Measurements from ENCODE around the gene CCDC15.
"Not testable (repeated sequence)": the region's sequence is repeated elsewhere in the genome, so short reads cannot be mapped to it uniquely, and the experiment has no call there.

CCDC15 gene

DNA sequence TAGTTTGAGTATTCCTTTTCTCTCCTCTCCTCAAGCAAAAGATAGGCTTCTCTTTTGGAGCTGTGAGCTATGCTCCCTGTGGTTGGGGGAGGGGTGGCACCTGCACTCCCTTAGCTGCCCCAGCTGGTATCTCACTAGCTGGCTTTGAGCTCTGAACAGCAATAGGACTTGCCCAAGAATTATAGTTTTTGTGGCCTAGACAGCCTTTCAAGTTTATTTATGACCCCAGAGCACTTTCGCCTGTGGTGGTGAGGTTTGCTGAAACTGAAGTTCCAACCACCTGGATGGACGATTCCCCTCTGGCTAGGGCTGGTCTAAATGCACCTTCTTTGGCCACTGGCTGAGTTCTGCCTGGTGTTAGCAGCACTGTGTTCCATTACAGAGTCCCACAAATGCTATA lies 72.0 kb downstream of the CCDC15 start:
- Histone ChIP-seq H3K9ac (ENCODE audit: low read length) (no peak overlapping the region), H3K9me2 (replicated peaks; ENCODE audit: insufficient read depth, low read length) (no peaks in the 10 kb centered on the region), H3K4me1 (ENCODE audit: low read length) (peaks cover 5% of the 10 kb centered on the region), H3K4me3 (ENCODE audit: low read length) (no peak overlapping the region), H3K9me3 (replicated peaks; ENCODE audit: insufficient read depth, low read length) (no peaks in the 10 kb centered on the region), H3K79me2 (ENCODE audit: low read length) (no peaks in the 10 kb centered on the region), H3F3A (ENCODE audit: insufficient read depth, low read length) (peaks cover 9% of the 10 kb centered on the region; the same call in 1 of the 2 replicates), H3K36me3 (replicated peaks; ENCODE audit: insufficient read depth, low read length) (no peaks in the 10 kb centered on the region), H3K27ac (ENCODE audit: low read length) (no peak overlapping the region), H3K4me2 (ENCODE audit: low read depth, low read length) (peak overlapping the region; percentile 4; the same call in 1 of the 2 replicates), H2AFZ (ENCODE audit: low read length) (no peak overlapping the region), H4K20me1 (ENCODE audit: insufficient read depth, low read length) (no peaks in the 10 kb centered on the region), H3K27me3 (replicated peaks; ENCODE audit: insufficient read depth, low read length) (no peaks in the 10 kb centered on the region)
- peak; percentile 94 for DNase-seq
- TF ChIP-seq EZH2 (optimal IDR thresholded peaks at IDR 0.05; ENCODE audit: low read depth, low read length) (no peak), EZH2phosphoT487 (IDR thresholded peaks at IDR 0.05; ENCODE audit: low read length) (no peak)
- TF ChIP-seq, protein P1, sequence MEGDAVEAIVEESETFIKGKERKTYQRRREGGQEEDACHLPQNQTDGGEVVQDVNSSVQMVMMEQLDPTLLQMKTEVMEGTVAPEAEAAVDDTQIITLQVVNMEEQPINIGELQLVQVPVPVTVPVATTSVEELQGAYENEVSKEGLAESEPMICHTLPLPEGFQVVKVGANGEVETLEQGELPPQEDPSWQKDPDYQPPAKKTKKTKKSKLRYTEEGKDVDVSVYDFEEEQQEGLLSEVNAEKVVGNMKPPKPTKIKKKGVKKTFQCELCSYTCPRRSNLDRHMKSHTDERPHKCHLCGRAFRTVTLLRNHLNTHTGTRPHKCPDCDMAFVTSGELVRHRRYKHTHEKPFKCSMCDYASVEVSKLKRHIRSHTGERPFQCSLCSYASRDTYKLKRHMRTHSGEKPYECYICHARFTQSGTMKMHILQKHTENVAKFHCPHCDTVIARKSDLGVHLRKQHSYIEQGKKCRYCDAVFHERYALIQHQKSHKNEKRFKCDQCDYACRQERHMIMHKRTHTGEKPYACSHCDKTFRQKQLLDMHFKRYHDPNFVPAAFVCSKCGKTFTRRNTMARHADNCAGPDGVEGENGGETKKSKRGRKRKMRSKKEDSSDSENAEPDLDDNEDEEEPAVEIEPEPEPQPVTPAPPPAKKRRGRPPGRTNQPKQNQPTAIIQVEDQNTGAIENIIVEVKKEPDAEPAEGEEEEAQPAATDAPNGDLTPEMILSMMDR (IDR thresholded peaks at IDR 0.05; ENCODE audit: low read length), result no peak

DNA sequence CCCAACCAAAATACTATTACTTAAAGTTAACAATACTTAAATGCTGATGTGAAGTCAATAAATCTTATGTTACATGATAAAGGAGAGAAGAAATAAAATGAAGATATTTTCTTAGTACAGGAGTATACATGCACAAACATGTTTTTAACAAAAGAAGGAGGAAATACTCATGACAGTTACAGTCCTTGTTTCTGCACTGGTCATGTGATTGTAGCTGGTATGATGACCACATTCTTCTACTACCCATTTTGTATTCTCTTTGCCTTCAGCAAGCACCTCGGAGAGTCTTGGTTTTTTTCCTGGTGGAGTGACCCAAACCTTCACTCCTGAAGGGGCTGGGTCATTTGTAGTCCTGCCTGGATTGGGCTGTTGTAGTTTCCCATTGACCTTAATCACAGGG lies 75.4 kb downstream of the CCDC15 start:
- not testable (repeated sequence) for H3K4me3 ChIP-seq (ENCODE audit: low read length); H3K9me2 ChIP-seq (replicated peaks; ENCODE audit: insufficient read depth, low read length); H3K36me3 ChIP-seq (replicated peaks; ENCODE audit: insufficient read depth, low read length); H3F3A ChIP-seq (ENCODE audit: insufficient read depth, low read length); DNase-seq; H3K4me1 ChIP-seq (ENCODE audit: low read length); H4K20me1 ChIP-seq (ENCODE audit: insufficient read depth, low read length); H3K9me3 ChIP-seq (replicated peaks; ENCODE audit: insufficient read depth, low read length); H2AFZ ChIP-seq (ENCODE audit: low read length); H3K79me2 ChIP-seq (ENCODE audit: low read length); H3K27ac ChIP-seq (ENCODE audit: low read length); H3K27me3 ChIP-seq (replicated peaks; ENCODE audit: insufficient read depth, low read length); H3K4me2 ChIP-seq (ENCODE audit: low read depth, low read length); H3K9ac ChIP-seq (ENCODE audit: low read length)

DNA sequence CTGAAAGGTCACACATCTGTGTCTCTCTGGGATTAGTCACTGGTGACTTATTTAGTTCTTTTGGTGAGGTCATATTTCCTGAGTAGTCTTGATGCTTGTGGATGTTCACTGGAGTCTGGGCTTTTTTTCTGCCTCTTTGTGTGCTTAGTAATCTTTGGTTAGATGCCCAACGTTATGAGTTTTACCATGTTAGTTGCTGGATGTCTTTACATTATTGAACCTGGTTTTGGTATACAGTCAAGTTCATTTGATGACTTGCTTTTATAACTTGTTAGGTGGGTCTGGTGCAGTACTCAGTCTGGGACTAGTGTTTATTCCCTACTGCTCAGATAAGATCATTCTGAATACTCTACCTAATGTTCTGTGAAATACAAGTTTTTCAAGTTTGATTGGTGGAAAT lies 82.9 kb downstream of the CCDC15 start:
- Histone ChIP-seq H3K27ac (ENCODE audit: low read length) (peak overlapping the region; percentile 46; the same call in 1 of the 2 replicates), H3F3A (ENCODE audit: insufficient read depth, low read length) (peaks cover 7% of the 10 kb centered on the region; the same call in 1 of the 2 replicates), H3K4me3 (ENCODE audit: low read length) (0 out of 2 replicates have a peak overlapping the region, but pooled peaks have one; percentile 1), H3K79me2 (ENCODE audit: low read length) (no peaks in the 10 kb centered on the region), H3K9ac (ENCODE audit: low read length) (no peak overlapping the region), H3K9me3 (replicated peaks; ENCODE audit: insufficient read depth, low read length) (no peaks in the 10 kb centered on the region), H2AFZ (ENCODE audit: low read length) (peak overlapping the region; percentile 7; the same call in 1 of the 2 replicates), H3K36me3 (replicated peaks; ENCODE audit: insufficient read depth, low read length) (no peaks in the 10 kb centered on the region; the same call in 1 of the 2 replicates), H4K20me1 (ENCODE audit: insufficient read depth, low read length) (no peaks in the 10 kb centered on the region), H3K9me2 (replicated peaks; ENCODE audit: insufficient read depth, low read length) (no peaks in the 10 kb centered on the region), H3K4me1 (ENCODE audit: low read length) (peaks cover 10% of the 10 kb centered on the region), H3K4me2 (ENCODE audit: low read depth, low read length) (peak overlapping the region; percentile 33; the same call in 1 of the 2 replicates), H3K27me3 (replicated peaks; ENCODE audit: insufficient read depth, low read length) (no peaks in the 10 kb centered on the region)
- peak; percentile 65 for DNase-seq
- TF ChIP-seq EZH2phosphoT487 (IDR thresholded peaks at IDR 0.05; ENCODE audit: low read length), result no peak
- TF ChIP-seq, protein P1 (IDR thresholded peaks at IDR 0.05; ENCODE audit: low read length), result no peak

DNA sequence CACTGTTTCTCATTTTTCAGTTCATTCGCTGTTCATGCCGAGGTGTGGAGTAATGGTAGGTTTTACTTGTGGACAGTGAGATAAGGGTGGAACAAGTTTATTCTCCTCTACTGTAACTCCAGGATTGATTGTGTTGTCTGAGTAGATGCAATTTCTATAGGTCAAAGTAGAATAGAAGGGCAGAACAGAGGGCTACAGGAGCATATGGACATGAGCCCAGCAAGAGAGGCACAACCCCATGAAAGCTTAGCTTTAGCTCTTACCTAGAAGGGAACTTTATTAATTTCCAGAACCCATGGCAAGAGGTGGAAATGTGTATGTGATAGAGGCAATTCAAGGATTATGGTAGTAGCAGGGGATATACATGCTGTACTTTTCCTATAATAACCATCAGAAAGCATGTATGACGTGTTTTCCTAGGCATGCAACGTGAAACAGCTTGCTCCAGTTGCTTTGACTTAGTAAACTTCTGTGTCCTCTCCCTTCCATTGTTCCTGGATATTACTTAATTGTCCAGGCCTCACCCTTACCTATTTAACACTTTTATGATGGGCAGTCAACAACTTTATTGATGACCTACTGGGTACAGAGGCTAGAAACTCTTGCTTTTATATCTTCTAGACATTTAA lies 95.3 kb downstream of the CCDC15 start:
- no peaks in the 10 kb centered on the region for H3K36me3 ChIP-seq (replicated peaks; ENCODE audit: insufficient read depth, low read length)
- H3K9me2 ChIP-seq (replicated peaks; ENCODE audit: insufficient read depth, low read length), result no peaks in the 10 kb centered on the region
- H3K9ac ChIP-seq (ENCODE audit: low read length), result no peak overlapping the region
- no peaks in the 10 kb centered on the region for H4K20me1 ChIP-seq (ENCODE audit: insufficient read depth, low read length)
- H2AFZ ChIP-seq (ENCODE audit: low read length), result no peak overlapping the region
- no peaks in the 10 kb centered on the region for H3F3A ChIP-seq (ENCODE audit: insufficient read depth, low read length)
- H3K27ac ChIP-seq (ENCODE audit: low read length), result no peak overlapping the region
- H3K9me3 ChIP-seq (replicated peaks; ENCODE audit: insufficient read depth, low read length), result no peaks in the 10 kb centered on the region
- no peak overlapping the region for H3K4me3 ChIP-seq (ENCODE audit: low read length)
- no peak overlapping the region for H3K4me2 ChIP-seq (ENCODE audit: low read depth, low read length)
- TF ChIP-seq, protein P1 (IDR thresholded peaks at IDR 0.05; ENCODE audit: low read length), result no peak
- no peak for TF ChIP-seq EZH2 (optimal IDR thresholded peaks at IDR 0.05; ENCODE audit: low read depth, low read length)
- no peak for TF ChIP-seq EZH2phosphoT487 (IDR thresholded peaks at IDR 0.05; ENCODE audit: low read length)
- H3K4me1 ChIP-seq (ENCODE audit: low read length), result no peaks in the 10 kb centered on the region
- DNase-seq, result no peak
- no peaks in the 10 kb centered on the region for H3K79me2 ChIP-seq (ENCODE audit: low read length)
- no peaks in the 10 kb centered on the region for H3K27me3 ChIP-seq (replicated peaks; ENCODE audit: insufficient read depth, low read length)
